ENCODE measurements around the gene NXPE2. TPM values are rescaled to one million over a fixed set of nuclear protein-coding genes. Genes with fewer than 3 reads are reported as not detected.
"Not testable (repeated sequence)": the region's sequence is repeated elsewhere in the genome, so short reads cannot be mapped to it uniquely, and the experiment has no call there.

The NXPE2 gene
- not detected in 2 replicates for total RNA-seq

DNA sequence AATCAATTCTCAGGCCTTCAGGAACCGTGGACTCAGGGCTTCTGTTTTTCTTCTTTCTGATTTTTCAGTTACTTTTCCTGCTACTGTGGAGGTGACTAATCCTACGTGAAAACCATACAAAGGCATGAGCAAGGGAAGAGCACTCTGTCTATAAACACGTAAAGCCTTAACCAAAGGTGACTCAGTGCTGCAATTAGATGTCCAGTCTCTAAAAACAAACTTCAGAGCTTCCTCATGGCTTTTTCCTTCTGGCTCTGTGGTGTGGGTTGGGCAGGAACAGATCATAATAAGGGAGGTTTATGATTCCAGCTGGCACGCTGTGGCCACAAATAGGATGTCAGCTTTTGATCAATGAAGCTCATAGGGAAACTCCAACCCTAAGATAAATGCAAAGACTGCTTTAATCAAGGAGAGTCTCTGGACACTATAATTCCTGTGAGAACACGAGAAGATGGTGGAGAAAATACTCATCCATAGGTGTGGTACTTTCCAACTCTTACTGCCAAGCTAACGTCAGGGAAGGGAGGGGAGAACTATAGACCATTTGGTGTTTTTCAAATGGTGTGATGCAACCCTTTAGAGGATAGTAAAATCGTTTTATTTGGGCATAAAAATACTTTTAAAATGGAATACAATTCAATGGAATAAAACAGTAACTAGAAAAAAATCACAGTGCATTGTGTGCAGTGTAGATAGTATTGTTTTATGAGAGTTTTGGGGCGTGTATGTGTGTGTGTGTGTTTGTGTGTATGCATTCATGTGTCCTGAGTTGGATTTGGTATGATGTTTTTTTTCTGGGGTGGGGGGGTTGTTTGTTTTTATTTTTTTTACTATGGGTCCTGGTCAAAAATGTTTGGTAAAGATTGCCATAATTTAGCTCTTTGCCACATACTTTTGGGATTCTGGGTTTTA lies at the start of gene NXPE2:
TSS of gene NXPE2 (plus strand) at position 403 of the 912 bp plus-strand sequence. CDS start at position 452, 49 bp downstream.
- TF ChIP-seq, protein P1, sequence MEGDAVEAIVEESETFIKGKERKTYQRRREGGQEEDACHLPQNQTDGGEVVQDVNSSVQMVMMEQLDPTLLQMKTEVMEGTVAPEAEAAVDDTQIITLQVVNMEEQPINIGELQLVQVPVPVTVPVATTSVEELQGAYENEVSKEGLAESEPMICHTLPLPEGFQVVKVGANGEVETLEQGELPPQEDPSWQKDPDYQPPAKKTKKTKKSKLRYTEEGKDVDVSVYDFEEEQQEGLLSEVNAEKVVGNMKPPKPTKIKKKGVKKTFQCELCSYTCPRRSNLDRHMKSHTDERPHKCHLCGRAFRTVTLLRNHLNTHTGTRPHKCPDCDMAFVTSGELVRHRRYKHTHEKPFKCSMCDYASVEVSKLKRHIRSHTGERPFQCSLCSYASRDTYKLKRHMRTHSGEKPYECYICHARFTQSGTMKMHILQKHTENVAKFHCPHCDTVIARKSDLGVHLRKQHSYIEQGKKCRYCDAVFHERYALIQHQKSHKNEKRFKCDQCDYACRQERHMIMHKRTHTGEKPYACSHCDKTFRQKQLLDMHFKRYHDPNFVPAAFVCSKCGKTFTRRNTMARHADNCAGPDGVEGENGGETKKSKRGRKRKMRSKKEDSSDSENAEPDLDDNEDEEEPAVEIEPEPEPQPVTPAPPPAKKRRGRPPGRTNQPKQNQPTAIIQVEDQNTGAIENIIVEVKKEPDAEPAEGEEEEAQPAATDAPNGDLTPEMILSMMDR (IDR thresholded peaks at IDR 0.05): no peak
- no peaks in the 10 kb centered on the region for H3K9me3 Mint-ChIP-seq
- intact Hi-C loops (cut with micrococcal nuclease): no loop called here
- no peak within 1 kb of the TSS for H3K4me3 Mint-ChIP-seq
- ChIA-PET POLR2A (no interaction called here), CTCF (no interaction called here)
- no peak for DNase-seq
- no peak for ATAC-seq (ENCODE audit: low read depth)
- no peak within 1 kb of the TSS for H3K27ac Mint-ChIP-seq
- H3K4me1 Mint-ChIP-seq: no peaks in the 10 kb centered on the region
- no peaks in the 10 kb centered on the region for H3K36me3 Mint-ChIP-seq (ENCODE audit: low read depth)
- no peaks in the 10 kb centered on the region for H3K27me3 Mint-ChIP-seq

DNA sequence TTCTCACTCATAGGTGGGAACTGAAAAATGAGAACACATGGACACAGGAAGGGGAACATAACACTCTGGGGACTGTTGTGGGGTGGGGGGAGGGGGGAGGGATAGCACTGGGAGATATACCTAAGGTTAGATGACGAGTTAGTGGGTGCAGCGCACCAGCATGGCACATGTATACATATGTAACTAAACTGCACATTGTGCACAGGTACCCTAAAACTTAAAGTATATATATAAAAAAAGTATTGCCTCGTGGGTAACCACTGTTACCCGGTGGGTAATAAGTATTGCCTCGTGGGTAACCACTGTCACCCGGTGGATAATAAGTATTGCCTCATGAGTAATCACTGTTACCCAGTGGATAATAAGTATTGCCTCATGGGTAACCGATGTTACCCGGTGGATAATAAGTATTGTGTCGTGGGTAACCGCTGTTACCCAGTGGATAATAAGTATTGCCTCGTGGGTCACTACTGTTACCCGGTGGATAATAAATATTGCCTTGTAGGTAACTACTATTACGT lies 46.8 kb upstream of the NXPE2 start:
- POLR2A ChIA-PET, H3K9me3 Mint-ChIP-seq: not testable (repeated sequence)

DNA sequence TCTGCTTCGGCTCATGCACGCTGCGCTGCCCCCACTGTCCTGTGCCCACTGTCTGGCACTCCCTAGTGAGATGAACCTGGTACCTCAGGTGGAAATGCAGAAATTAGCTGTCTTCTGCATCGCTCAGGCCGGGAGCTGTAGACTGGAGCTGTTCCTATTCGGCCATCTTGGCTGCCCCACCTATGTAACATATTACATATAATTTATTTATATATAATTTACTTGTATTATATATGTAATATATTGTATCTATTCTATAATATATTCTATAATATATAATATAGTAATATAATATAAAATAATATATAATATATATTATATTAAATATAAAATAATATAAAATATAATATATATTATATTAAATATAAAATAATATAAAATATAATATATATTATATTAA lies 38.9 kb upstream of the NXPE2 start:
- H3K36me3 Mint-ChIP-seq (ENCODE audit: low read depth); DNase-seq; H3K4me3 Mint-ChIP-seq; H3K4me1 Mint-ChIP-seq; H3K27me3 Mint-ChIP-seq; intact Hi-C loops (cut with micrococcal nuclease); H3K27ac Mint-ChIP-seq; H3K9me3 Mint-ChIP-seq; POLR2A ChIA-PET; CTCF ChIA-PET; ATAC-seq (ENCODE audit: low read depth): not testable (repeated sequence)

More for the DNA sequence above, 46.8 kb upstream of the NXPE2 start:
- DNase-seq; H3K27me3 Mint-ChIP-seq; H3K27ac Mint-ChIP-seq; ATAC-seq (ENCODE audit: low read depth); intact Hi-C loops (cut with micrococcal nuclease); CTCF ChIA-PET; H3K4me3 Mint-ChIP-seq; H3K36me3 Mint-ChIP-seq (ENCODE audit: low read depth); H3K4me1 Mint-ChIP-seq: not testable (repeated sequence)

DNA sequence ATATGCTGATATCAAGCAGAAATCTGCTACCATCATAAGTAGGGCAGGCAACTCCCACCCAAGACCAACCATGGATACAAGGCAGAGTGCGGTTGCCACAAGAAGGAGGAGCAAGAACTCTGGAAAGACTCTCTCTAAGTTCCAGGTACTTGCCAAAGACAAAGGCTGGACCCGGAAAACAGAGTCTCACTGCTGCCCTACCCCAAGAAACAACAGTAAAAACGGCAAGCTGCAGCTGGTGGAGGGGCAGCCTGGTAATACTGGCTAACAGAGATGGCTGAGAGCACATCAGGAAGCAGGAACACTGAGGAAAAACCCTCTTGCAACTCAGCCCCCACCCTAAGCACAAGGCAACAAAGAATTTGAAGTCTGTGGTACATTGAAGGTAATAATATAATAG lies 27.7 kb upstream of the NXPE2 start:
- Mint-ChIP-seq H3K4me3 (no peak overlapping the region), H3K9me3 (no peaks in the 10 kb centered on the region), H3K27ac (no peak overlapping the region), H3K36me3 (ENCODE audit: low read depth) (no peaks in the 10 kb centered on the region), H3K4me1 (no peaks in the 10 kb centered on the region), H3K27me3 (no peaks in the 10 kb centered on the region)
- no peak for ATAC-seq (ENCODE audit: low read depth)
- intact Hi-C loops (cut with micrococcal nuclease): no loop called here
- TF ChIP-seq, protein P1 (IDR thresholded peaks at IDR 0.05): no peak
- CTCF ChIA-PET: no interaction called here
- DNase-seq: no peak
- POLR2A ChIA-PET: no interaction called here

DNA sequence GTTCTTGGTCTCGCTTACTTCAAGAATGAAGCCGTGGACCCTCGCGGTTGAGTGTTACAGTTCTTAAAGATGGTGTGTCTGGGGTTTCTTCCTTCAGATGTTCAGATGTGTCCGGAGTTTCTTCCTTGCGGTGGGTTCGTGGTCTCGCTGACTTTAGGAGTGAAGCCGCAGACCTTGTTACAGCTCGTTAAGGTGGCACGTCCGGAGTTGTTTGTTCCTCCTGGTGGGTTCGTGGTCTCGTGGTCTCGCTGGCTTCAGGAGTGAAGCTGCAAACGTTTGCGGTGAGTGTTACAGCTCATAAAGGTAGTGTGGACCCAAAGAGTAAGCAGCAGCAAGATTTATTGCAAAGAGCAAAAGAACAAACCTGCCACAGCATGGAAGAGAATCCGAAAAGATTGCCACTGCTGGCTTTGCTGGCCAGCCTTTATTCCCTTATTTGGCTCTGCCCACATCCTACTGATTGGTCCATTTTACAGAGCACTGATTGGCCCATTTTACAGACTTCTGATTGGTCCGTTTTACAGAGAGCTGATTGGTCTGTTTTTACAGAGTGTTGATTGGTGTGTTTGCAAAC lies 27.1 kb upstream of the NXPE2 start:
- Mint-ChIP-seq H3K36me3 (ENCODE audit: low read depth) (no peaks in the 10 kb centered on the region), H3K4me1 (no peaks in the 10 kb centered on the region), H3K4me3 (no peak overlapping the region), H3K9me3 (no peaks in the 10 kb centered on the region), H3K27ac (no peak overlapping the region), H3K27me3 (no peaks in the 10 kb centered on the region)
- TF ChIP-seq, protein P1 (IDR thresholded peaks at IDR 0.05): no peak
- ChIA-PET CTCF (no interaction called here), POLR2A (no interaction called here)
- no peak for ATAC-seq (ENCODE audit: low read depth)
- intact Hi-C loops (cut with micrococcal nuclease): no loop called here
- DNase-seq: no peak

DNA sequence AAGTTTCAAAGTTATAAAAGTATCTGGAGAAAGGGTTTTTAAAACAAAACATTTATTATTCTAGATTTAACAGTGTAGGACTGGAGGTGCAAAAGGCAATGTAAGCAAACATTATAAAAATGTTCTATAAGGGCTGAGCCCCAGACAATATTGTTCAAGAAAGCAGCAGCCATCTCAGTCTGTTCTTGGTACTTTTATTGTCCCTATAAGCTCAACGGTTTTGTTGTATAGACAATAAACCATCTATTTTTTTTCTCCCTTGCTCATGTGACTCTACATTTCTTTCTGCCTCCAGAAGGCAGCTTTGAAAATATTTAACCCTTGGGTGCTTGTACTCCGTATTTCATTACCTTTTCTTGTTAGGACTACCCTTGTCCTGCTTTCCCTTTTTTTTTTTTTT lies 25.2 kb upstream of the NXPE2 start:
- intact Hi-C loops (cut with micrococcal nuclease): no loop called here
- no peak for ATAC-seq (ENCODE audit: low read depth)
- DNase-seq: no peak
- ChIA-PET CTCF (no interaction called here), POLR2A (no interaction called here)
- Mint-ChIP-seq H3K36me3 (ENCODE audit: low read depth) (no peaks in the 10 kb centered on the region), H3K4me3 (no peak overlapping the region), H3K9me3 (no peaks in the 10 kb centered on the region), H3K27ac (no peak overlapping the region), H3K27me3 (no peaks in the 10 kb centered on the region), H3K4me1 (no peaks in the 10 kb centered on the region)
- TF ChIP-seq, protein P1 (IDR thresholded peaks at IDR 0.05): no peak
